Measurements from ENCODE around the gene HDHD5.
A peak's percentile ranks its signal among the peaks of the same experiment; 100 is the strongest.

The HDHD5 gene

GRCh38 chr22:17120281-17120680, 38.8 kb downstream of the HDHD5 start:
- peak; percentile 37 to 39 for DNase-seq (ENCODE audit: low read depth in 2 of 2)

- DNase-seq (ENCODE audit: low read depth in 2 of 2) = no peak
Measured at GRCh38 chr22:17119481-17120202, 39.4 kb downstream of the HDHD5 start.

- DNase-seq (ENCODE audit: low read depth in 2 of 2) = no peak
Measured at GRCh38 chr22:17118342-17118741, 40.7 kb downstream of the HDHD5 start.

GRCh38 chr22:17117890-17118289, 41.2 kb downstream of the HDHD5 start:
- no peak for DNase-seq (ENCODE audit: low read depth in 2 of 2)

- DNase-seq (ENCODE audit: low read depth in 2 of 2) = no peak
Measured at GRCh38 chr22:17117400-17117799, 41.7 kb downstream of the HDHD5 start.

- no peak for DNase-seq (ENCODE audit: low read depth in 2 of 2)
Measured at GRCh38 chr22:17116572-17117330, 42.3 kb downstream of the HDHD5 start.

- DNase-seq (ENCODE audit: low read depth in 2 of 2) = no peak
Measured at GRCh38 chr22:17115945-17116565, 43.0 kb downstream of the HDHD5 start.

GRCh38 chr22:17115236-17115635, 43.8 kb downstream of the HDHD5 start:
- DNase-seq (ENCODE audit: low read depth in 2 of 2) = no peak

GRCh38 chr22:17114898-17115235, 44.2 kb downstream of the HDHD5 start:
- DNase-seq (ENCODE audit: low read depth in 2 of 2) = no peak

- no peak for DNase-seq (ENCODE audit: low read depth in 2 of 2)
Measured at GRCh38 chr22:17114173-17114897, 44.7 kb downstream of the HDHD5 start.

GRCh38 chr22:17113600-17113999, 45.5 kb downstream of the HDHD5 start:
- no peak for DNase-seq (ENCODE audit: low read depth in 2 of 2)

GRCh38 chr22:17112491-17113042, 46.5 kb downstream of the HDHD5 start:
- DNase-seq (ENCODE audit: low read depth in 2 of 2) = no peak

GRCh38 chr22:17110791-17111550, 48.1 kb downstream of the HDHD5 start:
- no peak for DNase-seq (ENCODE audit: low read depth in 2 of 2)

GRCh38 chr22:17109976-17110375, 49.1 kb downstream of the HDHD5 start:
- DNase-seq (ENCODE audit: low read depth in 2 of 2) = no peak

GRCh38 chr22:17109113-17109865, 49.8 kb downstream of the HDHD5 start:
- DNase-seq (ENCODE audit: low read depth in 2 of 2) = no peak

GRCh38 chr22:17108256-17109112, 50.6 kb downstream of the HDHD5 start:
- no peak for DNase-seq (ENCODE audit: low read depth in 2 of 2)

- DNase-seq (ENCODE audit: low read depth in 2 of 2) = no peak
Measured at GRCh38 chr22:17107547-17107810, 51.6 kb downstream of the HDHD5 start.

GRCh38 chr22:17106785-17107546, 52.1 kb downstream of the HDHD5 start:
- no peak for DNase-seq (ENCODE audit: low read depth in 2 of 2)

GRCh38 chr22:17106161-17106784, 52.8 kb downstream of the HDHD5 start:
- no peak for DNase-seq (ENCODE audit: low read depth in 2 of 2)

All from stimulated activated CD8-positive, alpha-beta memory T cell treated with anti-CD3 and anti-CD28 coated beads, Interleukin-2, amount 100 ng/mL, for 48 hours (primary cell).